Measurements from ENCODE around the gene CAPN12.
A peak's percentile ranks its signal among the peaks of the same experiment; 100 is the strongest.

Gene CAPN12

GRCh38 chr19:38730731-38731589, 13.3 kb downstream of the CAPN12 start:
- TF ChIP-seq CTCF (IDR thresholded peaks at IDR 0.05; ENCODE audit: low read depth, low read length), result no peak
- peaks cover 58% of the 10 kb centered on the region for H3K36me3 ChIP-seq
- DNase-seq, result peak; percentile 9
- H3K4me3 ChIP-seq (ENCODE audit: low read depth, low read length), result no peak overlapping the region
- H3K27ac ChIP-seq, result no peak overlapping the region
- H3K9me3 ChIP-seq (ENCODE audit: severe bottlenecking), result no peaks in the 10 kb centered on the region
- no peaks in the 10 kb centered on the region for H3K27me3 ChIP-seq (ENCODE audit: insufficient read depth, low read depth, severe bottlenecking)

DNA sequence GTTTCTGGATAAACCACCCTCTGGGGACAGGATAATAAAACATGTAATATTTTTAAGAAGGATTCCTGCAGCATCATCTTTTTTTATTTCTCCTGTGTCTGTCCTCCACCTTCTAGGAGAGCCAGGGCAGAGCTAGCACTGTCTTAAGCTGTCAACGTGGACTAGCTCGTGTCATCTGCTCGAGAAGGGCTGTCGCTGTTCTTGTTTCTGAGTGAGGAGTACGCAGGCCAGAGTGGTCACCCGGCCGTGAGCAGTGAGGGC, 13.9 kb downstream of the CAPN12 start:
- no peak overlapping the region for H3K4me3 ChIP-seq (ENCODE audit: low read depth, low read length)
- no peak for DNase-seq
- H3K36me3 ChIP-seq, result peaks cover 63% of the 10 kb centered on the region
- TF ChIP-seq CTCF (IDR thresholded peaks at IDR 0.05; ENCODE audit: low read depth, low read length), result no peak
- no peaks in the 10 kb centered on the region for H3K27me3 ChIP-seq (ENCODE audit: insufficient read depth, low read depth, severe bottlenecking)
- no peaks in the 10 kb centered on the region for H3K9me3 ChIP-seq (ENCODE audit: severe bottlenecking)
- H3K27ac ChIP-seq, result no peak overlapping the region

- peak; percentile 94 for TF ChIP-seq CTCF (IDR thresholded peaks at IDR 0.05; ENCODE audit: low read depth, low read length)
- DNase-seq, result peak; percentile 88
- H3K4me3 ChIP-seq (ENCODE audit: low read depth, low read length), result no peak overlapping the region
- H3K27me3 ChIP-seq (ENCODE audit: insufficient read depth, low read depth, severe bottlenecking), result no peaks in the 10 kb centered on the region
- H3K9me3 ChIP-seq (ENCODE audit: severe bottlenecking), result no peaks in the 10 kb centered on the region
- H3K27ac ChIP-seq, result no peak overlapping the region
- peaks cover 69% of the 10 kb centered on the region for H3K36me3 ChIP-seq
Observed at GRCh38 chr19:38729653-38730469, 14.4 kb downstream of the CAPN12 start.

- Histone ChIP-seq H3K9me3 (ENCODE audit: severe bottlenecking) (no peaks in the 10 kb centered on the region), H3K27ac (no peak overlapping the region), H3K4me3 (ENCODE audit: low read depth, low read length) (no peak overlapping the region), H3K36me3 (peaks cover 77% of the 10 kb centered on the region), H3K27me3 (ENCODE audit: insufficient read depth, low read depth, severe bottlenecking) (no peaks in the 10 kb centered on the region)
- no peak for DNase-seq
- no peak for TF ChIP-seq CTCF (IDR thresholded peaks at IDR 0.05; ENCODE audit: low read depth, low read length)
Observed at GRCh38 chr19:38728752-38729541, 15.3 kb downstream of the CAPN12 start.

GRCh38 chr19:38727868-38728660, 16.2 kb downstream of the CAPN12 start:
- Histone ChIP-seq H3K4me3 (ENCODE audit: low read depth, low read length) (no peak overlapping the region), H3K27ac (no peak overlapping the region), H3K36me3 (peaks cover 86% of the 10 kb centered on the region), H3K27me3 (ENCODE audit: insufficient read depth, low read depth, severe bottlenecking) (no peaks in the 10 kb centered on the region), H3K9me3 (ENCODE audit: severe bottlenecking) (no peaks in the 10 kb centered on the region)
- TF ChIP-seq CTCF (IDR thresholded peaks at IDR 0.05; ENCODE audit: low read depth, low read length), result no peak
- DNase-seq, result no peak

Measured in WERI-Rb-1 (cell line).